HepG2 (cell line): ENCODE results near the gene TBX6. TPM values are rescaled to one million over a fixed set of nuclear protein-coding genes. Genes with fewer than 3 reads are reported as not detected.

Experiments
- ATF2 ChIP-seq: sonication (generic); formaldehyde crosslinking; IDR thresholded peaks from 2 replicates; pipeline ENCODE4 v1.4.0; 2020; ENCODE audit warnings: missing genetic modification reagents
- FOXA1 ChIP-seq, 2 experiments: fragments of 450-650 bp in 1 of 2; sonication (generic) in 1 of 2; formaldehyde crosslinking in 1 of 2; IDR thresholded peaks; 2 replicates each; pipeline versions ENCODE4 v1.4.0 to v1.6.1; 2016 to 2020; ENCODE audit warnings: missing genetic modification reagents in 1 of 2
- GTF2F1 ChIP-seq: fragments of 150-350 bp; IDR thresholded peaks from 2 replicates; pipeline ENCODE4 v1.6.1; 2014; ENCODE audit warnings: low read length
- HES4 ChIP-seq: sonication (generic); formaldehyde crosslinking; IDR thresholded peaks from 2 replicates; pipeline ENCODE4 v1.9.0; 2021; ENCODE audit warnings: mild to moderate bottlenecking, missing genetic modification reagents, borderline replicate concordance
- IRF2 ChIP-seq: IDR thresholded peaks from 2 replicates; pipeline ENCODE4 v1.6.1; 2018; ENCODE audit warnings: missing genetic modification reagents, missing compliant biosample characterization
- ISX ChIP-seq: sonication (generic); formaldehyde crosslinking; conservative IDR thresholded peaks from 2 replicates; pipeline ENCODE4 v1.5.0; 2020; ENCODE audit warnings: missing genetic modification reagents
- KDM6A ChIP-seq: IDR thresholded peaks from 2 replicates; pipeline ENCODE4 v1.6.1; 2016; ENCODE audit warnings: low read depth
- KLF15 ChIP-seq: sonication (generic); formaldehyde crosslinking; IDR thresholded peaks from 2 replicates; pipeline ENCODE4 v1.8.1; 2023; ENCODE audit warnings: borderline replicate concordance, mild to moderate bottlenecking, inconsistent platforms, missing genetic modification reagents, mixed read lengths
- MAZ ChIP-seq, 2 experiments: sonication (generic) in 1 of 2; formaldehyde crosslinking in 1 of 2; IDR thresholded peaks; 2 replicates each; pipeline versions ENCODE4 v1.5.0 to v1.6.1; 2012 to 2020; ENCODE audit warnings: low read depth in 2 of 2, mild to moderate bottlenecking in 2 of 2, borderline replicate concordance in 1 of 2, improper control_type of control experiment in 1 of 2, low read length in 1 of 2, missing genetic modification reagents in 1 of 2, moderate library complexity in 1 of 2
- MBD4 ChIP-seq: IDR thresholded peaks from 2 replicates; pipeline ENCODE4 v1.6.1; 2012; ENCODE audit warnings: low read length, inconsistent platforms, borderline replicate concordance
- PRDM10 ChIP-seq: sonication (generic); formaldehyde crosslinking; IDR thresholded peaks from 2 replicates; pipeline ENCODE4 v1.4.0; 2020; ENCODE audit warnings: low read depth, missing genetic modification reagents
- SSRP1 ChIP-seq: IDR thresholded peaks from 2 replicates; pipeline ENCODE4 v1.6.1; 2016; ENCODE audit warnings: control low read depth
- TEAD2 ChIP-seq: sonication (generic); formaldehyde crosslinking; IDR thresholded peaks from 2 replicates; pipeline ENCODE4 v1.9.0; 2021; ENCODE audit warnings: missing genetic modification reagents
- TOPORS ChIP-seq: sonication (generic); formaldehyde crosslinking; IDR thresholded peaks from 2 replicates; pipeline ENCODE4 v1.8.0; 2023; ENCODE audit warnings: mild to moderate bottlenecking, missing genetic modification reagents
- ZBTB25 ChIP-seq: IDR thresholded peaks from 2 replicates; pipeline ENCODE4 v1.6.1; 2018; ENCODE audit warnings: missing genetic modification reagents
- ZNF703 ChIP-seq: sonication (generic); formaldehyde crosslinking; IDR thresholded peaks from 2 replicates; pipeline ENCODE4 v1.5.1; 2020; ENCODE audit warnings: missing genetic modification reagents, mild to moderate bottlenecking, moderate library complexity, borderline replicate concordance
- polyA plus RNA-seq, 8 experiments: library from polyadenylated mRNA; depleted of rRNA in 3 of 8; stranded (reverse) in 7 of 8; unstranded in 1 of 8; fragments of >200 nt; fragmentation: Illumina TruSeq in 4 of 8; extraction: Trizol in 4 of 8; gene quantifications; 2 replicates each; pipeline versions ENCODE4 v1.2.1 to v1.2.3, GENCODE V29; 2011 to 2016; ENCODE audit warnings: low read depth in 4 of 8, missing spikeins in 1 of 8, mixed read lengths in 1 of 8; ENCODE audit not compliant: insufficient read depth in 1 of 8
- total RNA-seq, 5 experiments: library from RNA; depleted of rRNA; stranded (reverse); fragments of >200 nt; fragmentation: Illumina TruSeq; extraction: Trizol; gene quantifications; 2 replicates each; pipeline ENCODE4 v1.2.3, GENCODE V29; 2016; ENCODE audit warnings: low read depth in 1 of 5
- TF ChIP-seq, protein P1 (sequence below): sonication (generic); formaldehyde crosslinking; IDR thresholded peaks from 2 replicates; pipeline ENCODE4 v1.4.0; 2020; ENCODE audit warnings: missing genetic modification reagents
- TF ChIP-seq, protein P2 (sequence below): sonication (generic); formaldehyde crosslinking; IDR thresholded peaks from 2 replicates; pipeline ENCODE4 v1.4.0; 2020; ENCODE audit warnings: missing genetic modification reagents

The TBX6 gene
- total and polyA plus RNA-seq, 2 of the 13 experiments (the other 11 are each of a cell fraction or from before 2014, with no cell fraction given) = 0.24 to 0.42 TPM

DNA sequence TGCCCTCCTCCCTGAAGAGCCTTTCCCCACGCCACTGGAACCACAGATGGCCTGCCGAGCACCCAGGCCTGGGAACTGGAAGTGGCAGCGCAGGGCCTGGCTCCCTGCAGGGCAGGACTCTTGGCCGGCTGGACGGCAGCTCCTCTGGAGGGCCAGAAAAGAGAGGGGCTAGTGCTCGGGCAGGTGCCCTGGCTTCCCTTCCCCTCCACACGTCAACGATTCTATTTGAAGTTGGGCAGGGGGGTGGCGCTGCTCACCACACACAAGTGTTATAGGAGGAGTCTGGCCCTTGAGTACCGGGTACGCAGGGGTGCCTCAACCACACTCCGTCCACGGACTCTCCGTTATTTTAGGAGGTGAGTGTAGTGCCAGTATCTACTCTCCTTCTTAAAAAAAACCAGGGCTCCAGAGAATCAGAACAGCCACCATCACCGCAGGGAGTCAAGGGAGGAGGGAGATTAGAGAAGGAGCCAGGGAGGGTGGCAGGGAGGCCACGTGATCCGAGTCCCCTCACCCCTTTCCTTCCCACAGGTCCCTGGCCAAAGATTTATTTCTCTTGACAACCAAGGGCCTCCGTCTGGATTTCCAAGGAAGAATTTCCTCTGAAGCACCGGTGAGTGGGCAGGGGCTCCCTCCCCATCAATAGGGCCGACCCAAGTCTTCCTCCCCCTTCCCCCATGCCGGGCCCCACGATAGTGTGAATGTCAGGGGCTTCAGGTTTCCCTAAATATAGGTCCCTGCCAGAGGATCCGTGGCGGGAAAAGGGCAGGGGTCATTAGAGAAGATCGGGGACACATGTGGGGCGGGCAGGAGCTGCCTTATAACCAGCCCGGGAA, 27.6 kb downstream of the TBX6 start (continued):
- TF ChIP-seq PRDM10 (CRISPR knock-in tag) (peak; percentile 60), IRF2 (CRISPR knock-in tag) (no peak; the same call in 1 of the 2 replicates), KLF15 (no peak), GTF2F1 (no peak), MBD4 (no peak), HES4 (no peak; the same call in 1 of the 2 replicates), FOXA1 (IDR thresholded peaks at IDR 0.05) (no peak), FOXA1 (CRISPR knock-in tag; IDR thresholded peaks at IDR 0.05) (no peak; the same call in 1 of the 2 replicates), TOPORS (CRISPR knock-in tag) (peak; percentile 76), MAZ (IDR thresholded peaks at IDR 0.05; ENCODE audit: borderline replicate concordance, low read depth, low read length) (no peak), MAZ (CRISPR knock-in tag; IDR thresholded peaks at IDR 0.05; ENCODE audit: low read depth) (0 out of 2 replicates have a peak, but pooled peaks have one; percentile 39), ZNF703 (CRISPR knock-in tag) (no peak), SSRP1 (CRISPR knock-in tag) (0 out of 2 replicates have a peak, but pooled peaks have one; percentile 6), TEAD2 (CRISPR knock-in tag) (no peak), KDM6A (CRISPR knock-in tag) (0 out of 2 replicates have a peak, but pooled peaks have one; percentile 19), ATF2 (CRISPR knock-in tag) (no peak), ZBTB25 (CRISPR knock-in tag) (no peak), ISX (CRISPR knock-in tag) (no peak)
- TF ChIP-seq, protein P1, sequence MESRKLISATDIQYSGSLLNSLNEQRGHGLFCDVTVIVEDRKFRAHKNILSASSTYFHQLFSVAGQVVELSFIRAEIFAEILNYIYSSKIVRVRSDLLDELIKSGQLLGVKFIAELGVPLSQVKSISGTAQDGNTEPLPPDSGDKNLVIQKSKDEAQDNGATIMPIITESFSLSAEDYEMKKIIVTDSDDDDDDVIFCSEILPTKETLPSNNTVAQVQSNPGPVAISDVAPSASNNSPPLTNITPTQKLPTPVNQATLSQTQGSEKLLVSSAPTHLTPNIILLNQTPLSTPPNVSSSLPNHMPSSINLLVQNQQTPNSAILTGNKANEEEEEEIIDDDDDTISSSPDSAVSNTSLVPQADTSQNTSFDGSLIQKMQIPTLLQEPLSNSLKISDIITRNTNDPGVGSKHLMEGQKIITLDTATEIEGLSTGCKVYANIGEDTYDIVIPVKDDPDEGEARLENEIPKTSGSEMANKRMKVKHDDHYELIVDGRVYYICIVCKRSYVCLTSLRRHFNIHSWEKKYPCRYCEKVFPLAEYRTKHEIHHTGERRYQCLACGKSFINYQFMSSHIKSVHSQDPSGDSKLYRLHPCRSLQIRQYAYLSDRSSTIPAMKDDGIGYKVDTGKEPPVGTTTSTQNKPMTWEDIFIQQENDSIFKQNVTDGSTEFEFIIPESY (CRISPR knock-in tag) = peak; percentile 22; the same call in 1 of the 2 replicates
- TF ChIP-seq, protein P2, sequence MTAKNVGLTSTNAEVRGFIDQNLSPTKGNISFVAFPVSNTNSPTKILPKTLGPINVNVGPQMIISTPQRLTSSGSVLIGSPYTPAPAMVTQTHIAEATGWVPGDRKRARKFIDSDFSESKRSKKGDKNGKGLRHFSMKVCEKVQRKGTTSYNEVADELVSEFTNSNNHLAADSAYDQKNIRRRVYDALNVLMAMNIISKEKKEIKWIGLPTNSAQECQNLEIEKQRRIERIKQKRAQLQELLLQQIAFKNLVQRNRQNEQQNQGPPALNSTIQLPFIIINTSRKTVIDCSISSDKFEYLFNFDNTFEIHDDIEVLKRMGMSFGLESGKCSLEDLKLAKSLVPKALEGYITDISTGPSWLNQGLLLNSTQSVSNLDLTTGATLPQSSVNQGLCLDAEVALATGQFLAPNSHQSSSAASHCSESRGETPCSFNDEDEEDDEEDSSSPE (CRISPR knock-in tag) = peak; percentile 37; the same call in 1 of the 2 replicates
